HG03060 (cell line): ENCODE measurements around the gene ALOXE3.
"Not testable (repeated sequence)": the region's sequence is repeated elsewhere in the genome, so short reads cannot be mapped to it uniquely, and the experiment has no call there.

Experiments
- ATAC-seq: cut with Tn5 transposase; IDR thresholded peaks from one replicate; pipeline ENCODE4 v1.9.1; 2021; ENCODE audit warnings: low read depth, moderate number of reproducible peaks; ENCODE audit not compliant: unreplicated experiment

The ALOXE3 gene

DNA sequence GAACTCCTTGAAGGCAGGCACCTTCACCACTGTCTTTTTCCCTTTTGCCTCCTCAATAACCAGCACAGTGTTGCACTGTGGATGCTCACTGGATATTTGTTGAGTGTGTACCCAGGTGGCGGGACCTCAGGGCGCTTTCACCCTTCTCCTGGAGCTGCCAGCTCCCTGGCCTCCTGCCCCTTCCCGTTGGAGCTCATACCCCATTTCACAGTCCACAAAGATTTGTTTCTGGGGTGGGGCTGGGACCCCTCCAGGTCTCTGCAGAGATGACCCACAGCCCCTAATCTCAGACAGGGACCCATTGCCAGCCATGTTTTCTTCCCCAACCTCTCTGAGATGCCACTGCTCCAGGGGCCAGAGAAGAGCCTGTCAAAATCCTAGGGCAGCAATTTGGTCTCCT is 43.2 kb downstream of the ALOXE3 start:
- ATAC-seq, result no peak

- ATAC-seq, result no peak
Observed at GRCh38 chr17:8074554-8074953, 43.8 kb downstream of the ALOXE3 start.

GRCh38 chr17:8073627-8074484 is 44.5 kb downstream of the ALOXE3 start:
- ATAC-seq, result no peak

- no peak for ATAC-seq
Observed at GRCh38 chr17:8072729-8073461, 45.4 kb downstream of the ALOXE3 start.

DNA sequence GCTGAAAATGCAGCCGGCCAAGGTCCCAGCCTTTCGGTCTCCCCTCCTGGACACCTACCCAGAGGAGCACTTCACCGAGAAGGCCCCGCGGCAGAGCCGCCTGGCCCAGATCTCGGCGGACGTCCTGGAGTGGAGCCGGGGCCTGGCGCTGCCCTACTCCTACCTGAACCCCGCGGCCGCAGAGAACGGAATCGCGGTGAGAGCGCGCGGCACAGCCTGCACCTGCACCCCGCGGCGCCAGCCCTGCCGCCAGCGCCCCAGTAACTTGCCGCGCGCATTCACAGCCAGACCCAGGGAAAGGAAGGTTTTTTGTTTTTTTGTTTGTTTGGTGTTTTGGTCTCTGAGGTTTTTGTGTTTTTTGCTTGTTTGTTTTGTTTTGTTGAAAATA is 46.0 kb downstream of the ALOXE3 start:
- ATAC-seq, result no peak

GRCh38 chr17:8071496-8071895 is 46.8 kb downstream of the ALOXE3 start:
- no peak for ATAC-seq

- no peak for ATAC-seq
Observed at GRCh38 chr17:8069587-8069860, 48.8 kb downstream of the ALOXE3 start.

DNA sequence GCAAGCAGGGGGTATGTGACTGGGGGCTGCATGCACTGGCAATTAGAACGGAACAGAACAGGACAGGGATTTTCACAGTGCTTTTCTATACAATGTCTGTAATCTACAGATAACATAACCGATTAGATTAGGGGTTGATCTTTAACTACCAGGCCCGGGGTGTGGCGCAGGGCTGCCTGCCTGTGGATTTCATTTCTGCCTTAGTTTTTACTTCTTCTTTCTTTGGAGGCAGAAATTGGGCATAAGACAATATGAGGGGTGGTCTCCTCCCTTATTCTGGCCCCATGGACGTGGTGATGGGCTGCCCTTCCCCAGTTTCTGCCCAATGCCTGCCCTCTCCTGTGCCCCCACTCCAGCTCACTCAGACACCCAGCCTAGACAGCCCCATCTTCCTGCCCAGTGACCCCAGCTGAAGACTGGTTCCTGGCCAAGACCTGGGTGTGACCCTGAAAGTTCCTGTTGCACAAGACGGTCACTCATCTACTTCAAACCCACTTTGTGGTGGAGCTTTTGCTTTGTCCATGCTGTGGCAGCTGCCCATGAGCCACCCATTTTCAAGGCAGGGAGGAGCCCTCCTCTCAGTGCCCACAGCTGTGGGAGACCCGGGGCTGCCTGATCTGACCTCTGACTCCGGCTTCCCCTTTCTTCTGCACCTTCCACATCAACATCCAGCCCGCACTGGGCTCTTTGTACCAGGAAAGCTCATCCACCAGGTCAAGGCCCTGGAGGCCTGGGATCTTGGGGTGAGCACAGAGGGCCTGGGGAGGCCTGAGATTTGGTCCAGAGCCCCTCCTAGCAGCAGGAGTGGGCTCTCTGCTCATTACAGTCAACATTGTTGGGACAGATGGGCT is 49.4 kb downstream of the ALOXE3 start:
- ATAC-seq, result no peak

DNA sequence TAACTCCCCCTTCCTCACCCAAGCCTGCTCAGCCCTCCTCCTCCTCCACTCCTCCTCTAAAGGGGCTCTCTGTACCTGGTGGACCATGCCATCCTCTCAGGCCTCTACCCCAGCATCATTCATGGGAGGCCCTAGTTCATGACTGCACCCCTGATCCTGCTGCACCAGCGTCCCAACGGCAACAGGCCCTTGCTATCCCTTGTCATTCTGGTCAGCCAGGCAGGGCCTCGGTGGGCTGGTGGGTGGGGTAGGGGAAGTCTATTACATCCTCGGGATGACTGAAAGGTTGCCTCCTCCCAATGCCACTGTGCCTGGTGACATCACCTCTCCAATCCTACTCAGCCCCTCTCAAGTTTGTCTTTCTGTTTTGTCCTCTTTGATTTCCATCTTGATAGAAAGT is 50.5 kb downstream of the ALOXE3 start:
- no peak for ATAC-seq

DNA sequence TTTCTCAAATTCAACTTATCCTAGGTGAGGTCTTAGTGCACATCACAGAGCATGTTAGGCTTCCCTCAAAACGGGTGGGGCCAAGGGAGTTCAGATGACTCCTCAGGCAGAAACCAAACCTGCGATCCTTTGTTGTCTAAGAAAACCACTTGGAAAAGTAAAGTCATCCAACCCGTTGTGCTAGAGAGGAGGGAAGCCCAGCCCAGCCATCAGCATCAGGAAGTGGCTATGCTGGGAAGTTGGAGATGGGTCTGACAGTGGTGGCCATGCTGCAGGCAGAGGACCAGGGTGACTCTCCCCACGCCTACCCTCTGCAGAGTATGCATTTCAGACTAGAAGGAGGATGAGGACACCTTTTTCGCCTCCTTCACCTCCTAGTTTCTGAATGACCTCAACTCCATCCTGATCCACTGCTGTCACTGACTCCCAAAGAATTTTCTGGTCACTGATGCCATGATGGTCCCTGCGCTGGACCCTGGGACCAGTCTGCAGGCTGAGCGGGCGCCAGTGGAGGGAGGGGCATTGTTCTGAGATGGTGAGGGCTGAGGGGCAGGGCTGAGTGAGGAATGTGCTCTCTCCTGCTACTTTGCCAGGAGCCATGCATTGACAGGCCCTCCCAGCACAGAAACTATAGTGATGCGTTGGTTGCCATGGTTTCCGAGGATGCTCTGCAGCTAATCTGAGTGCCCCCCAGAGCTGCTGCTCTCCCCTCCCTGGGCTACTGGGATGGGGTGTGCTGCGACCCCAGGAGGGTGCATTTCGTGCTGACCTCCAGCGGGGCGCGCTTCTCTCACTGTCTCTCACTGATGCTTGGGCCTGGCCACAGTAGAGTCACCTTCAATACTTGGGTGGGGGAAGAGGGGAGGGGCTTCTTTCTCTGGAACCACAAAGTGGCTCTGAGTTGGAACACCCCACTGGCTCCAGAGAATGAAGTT is 51.2 kb downstream of the ALOXE3 start:
- ATAC-seq, result no peak

DNA sequence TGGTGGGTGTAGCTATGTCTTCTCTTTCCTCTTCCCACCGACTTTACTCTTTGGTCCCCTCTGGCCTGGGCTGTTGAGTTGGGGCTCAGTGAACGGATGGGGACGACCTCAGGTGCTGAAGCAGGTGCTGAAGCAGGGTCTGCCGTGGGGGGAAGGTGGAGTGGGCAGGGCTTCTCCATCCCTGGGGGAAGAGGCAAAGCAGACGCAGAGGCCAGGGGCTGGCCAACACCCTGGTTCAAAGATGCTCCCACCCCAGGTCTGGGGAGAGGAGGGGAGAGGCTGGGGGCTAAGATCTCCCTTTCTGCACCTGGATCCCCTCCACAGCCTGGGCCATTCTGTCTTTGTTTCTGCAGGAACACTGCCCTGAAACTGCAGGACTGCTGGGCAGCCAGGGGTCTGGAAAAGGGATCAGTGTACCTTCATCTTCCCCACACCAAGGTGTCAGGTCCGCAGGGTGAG is 53.7 kb downstream of the ALOXE3 start:
- ATAC-seq, result no peak

- ATAC-seq, result no peak
Observed at GRCh38 chr17:8063761-8064534, 54.4 kb downstream of the ALOXE3 start.

GRCh38 chr17:8062807-8063483 is 55.4 kb downstream of the ALOXE3 start:
- no peak for ATAC-seq

GRCh38 chr17:8062435-8062806 is 55.9 kb downstream of the ALOXE3 start:
- ATAC-seq, result no peak

- not testable (repeated sequence) for ATAC-seq
Observed at GRCh38 chr17:8061851-8062250, 56.5 kb downstream of the ALOXE3 start.

DNA sequence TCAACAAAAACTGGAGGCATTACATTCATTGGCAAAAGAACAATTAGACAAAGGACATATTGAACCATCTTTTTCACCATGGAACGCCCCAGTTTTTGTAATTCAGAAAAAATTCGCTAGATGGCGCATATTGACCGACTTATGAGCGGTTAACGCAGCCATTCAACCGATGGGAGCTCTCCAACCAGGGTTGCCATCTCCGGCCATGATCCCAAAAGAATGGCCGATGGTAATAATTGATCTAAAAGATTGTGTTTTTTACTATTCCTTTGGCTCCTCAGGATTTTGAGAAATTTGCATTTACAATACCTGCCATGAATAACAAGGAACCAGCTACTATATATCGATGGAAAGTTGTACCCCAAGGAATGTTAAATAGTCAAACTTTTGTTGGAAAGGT is 58.0 kb downstream of the ALOXE3 start:
- ATAC-seq, result no peak

DNA sequence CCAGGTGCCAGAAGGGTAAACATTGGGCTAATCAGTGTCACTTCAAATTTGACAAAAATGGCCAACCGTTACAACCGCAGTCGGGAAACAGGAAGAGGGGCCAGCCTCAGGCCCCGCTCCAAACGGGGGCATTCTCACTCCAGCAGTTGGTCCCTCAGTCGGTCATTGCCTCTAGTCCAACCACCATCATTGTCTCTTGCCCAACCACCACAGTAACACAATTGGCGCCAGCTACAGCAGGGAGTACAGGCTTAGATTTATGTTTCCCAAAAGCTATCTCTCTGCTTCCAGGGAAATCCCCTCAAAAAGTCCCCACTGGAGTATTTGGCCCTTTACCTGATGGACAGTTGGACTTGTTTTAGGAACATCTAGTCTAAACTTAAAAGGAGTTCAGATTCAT is 59.2 kb downstream of the ALOXE3 start:
- ATAC-seq, result no peak

DNA sequence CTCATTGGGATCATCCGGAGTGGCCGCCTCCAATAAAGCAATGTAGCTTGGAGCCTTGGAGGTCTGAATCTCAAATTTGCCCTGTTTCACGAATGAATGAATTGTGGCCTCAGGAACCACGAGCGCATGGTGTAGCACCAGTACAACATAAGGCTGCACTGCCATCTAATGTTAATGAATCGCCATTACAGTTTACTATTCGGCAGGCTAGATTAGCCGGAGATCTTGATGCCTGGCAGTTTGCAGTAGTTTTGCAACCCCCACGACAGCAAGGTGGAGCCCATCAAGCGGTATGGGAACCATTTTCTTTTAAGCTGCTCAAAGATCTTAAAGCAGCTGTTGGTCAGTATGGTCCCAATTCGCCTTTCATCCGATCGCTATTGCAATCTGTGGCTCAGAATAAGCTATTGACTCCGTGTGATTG is 60.6 kb downstream of the ALOXE3 start:
- no peak for ATAC-seq
